ENCODE data around the gene GRID2. TPM values are rescaled to one million over a fixed set of nuclear protein-coding genes. Genes with fewer than 3 reads are reported as not detected.
A peak's percentile ranks its signal among the peaks of the same experiment; 100 is the strongest.

Gene GRID2
- total and polyA plus RNA-seq, 8 donors: 0.39 TPM; not detected in 7

DNA sequence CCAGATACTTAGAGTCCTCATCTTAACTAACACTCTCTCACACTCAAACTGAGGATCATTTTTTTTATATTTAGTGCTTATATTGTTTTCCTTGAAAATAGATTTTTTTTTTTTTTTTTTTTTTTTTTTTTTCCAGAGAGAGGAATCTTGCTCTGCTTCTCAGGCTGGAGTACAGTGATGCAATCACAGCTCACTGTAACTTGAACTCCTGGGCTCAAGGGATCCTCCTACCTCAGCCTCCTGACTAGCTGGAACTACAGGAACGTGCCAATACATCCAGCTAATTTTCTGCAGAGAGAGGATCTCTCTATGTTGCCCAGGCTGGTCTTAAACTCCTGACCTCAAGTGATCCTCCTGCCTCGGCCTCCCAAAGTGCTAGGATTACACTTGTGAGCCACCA lies 874.5 kb downstream of the GRID2 start:
- H3K9me3 ChIP-seq: no peaks in the 10 kb centered on the region
- no peak overlapping the region for H3K27ac ChIP-seq
- no peaks in the 10 kb centered on the region for H3K36me3 ChIP-seq
- ATAC-seq (no peak), DNase-seq (no peak), FAIRE-seq (no peak)
- TF ChIP-seq, protein P1, sequence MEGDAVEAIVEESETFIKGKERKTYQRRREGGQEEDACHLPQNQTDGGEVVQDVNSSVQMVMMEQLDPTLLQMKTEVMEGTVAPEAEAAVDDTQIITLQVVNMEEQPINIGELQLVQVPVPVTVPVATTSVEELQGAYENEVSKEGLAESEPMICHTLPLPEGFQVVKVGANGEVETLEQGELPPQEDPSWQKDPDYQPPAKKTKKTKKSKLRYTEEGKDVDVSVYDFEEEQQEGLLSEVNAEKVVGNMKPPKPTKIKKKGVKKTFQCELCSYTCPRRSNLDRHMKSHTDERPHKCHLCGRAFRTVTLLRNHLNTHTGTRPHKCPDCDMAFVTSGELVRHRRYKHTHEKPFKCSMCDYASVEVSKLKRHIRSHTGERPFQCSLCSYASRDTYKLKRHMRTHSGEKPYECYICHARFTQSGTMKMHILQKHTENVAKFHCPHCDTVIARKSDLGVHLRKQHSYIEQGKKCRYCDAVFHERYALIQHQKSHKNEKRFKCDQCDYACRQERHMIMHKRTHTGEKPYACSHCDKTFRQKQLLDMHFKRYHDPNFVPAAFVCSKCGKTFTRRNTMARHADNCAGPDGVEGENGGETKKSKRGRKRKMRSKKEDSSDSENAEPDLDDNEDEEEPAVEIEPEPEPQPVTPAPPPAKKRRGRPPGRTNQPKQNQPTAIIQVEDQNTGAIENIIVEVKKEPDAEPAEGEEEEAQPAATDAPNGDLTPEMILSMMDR (IDR thresholded peaks at IDR 0.05): no peak
- H3K4me1 ChIP-seq: no peaks in the 10 kb centered on the region
- intact Hi-C loops (cut with DNase I): no loop called here
- no peak overlapping the region for H3K4me3 ChIP-seq
- peaks cover 0 to 3% (median 0%) of the 10 kb centered on the region in 4 donors for H3K27me3 ChIP-seq
- WGBS, 2 donors: 69 to 80% methylated on average over 2 of the region's 2 CpGs

DNA sequence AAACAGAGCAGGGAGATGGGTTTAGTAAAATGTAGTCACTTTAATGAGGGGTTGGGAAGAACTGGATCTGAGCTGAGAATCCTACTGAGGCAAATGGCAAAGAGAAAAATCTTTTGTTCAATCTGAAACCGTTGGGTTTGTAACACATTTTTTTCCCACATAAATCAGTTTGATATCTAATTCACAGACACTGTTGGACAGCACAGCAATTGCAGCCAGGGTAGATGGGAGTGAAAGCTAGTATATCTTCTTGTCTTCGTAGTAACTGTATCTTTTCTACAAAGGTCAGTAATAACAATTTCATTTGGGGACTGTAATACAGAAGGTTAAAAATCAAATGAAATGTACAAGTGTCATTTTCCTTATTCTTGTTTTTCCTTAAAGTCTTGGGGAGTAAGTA lies 875.3 kb downstream of the GRID2 start:
- no peaks in the 10 kb centered on the region for H3K9me3 ChIP-seq
- H3K4me1 ChIP-seq: no peaks in the 10 kb centered on the region
- DNase-seq (no peak), ATAC-seq (no peak), FAIRE-seq (no peak)
- H3K4me3 ChIP-seq: no peak overlapping the region
- WGBS, 2 donors: 32 to 50% methylated on average over 2 of the region's 2 CpGs
- TF ChIP-seq, protein P1 (IDR thresholded peaks at IDR 0.05): no peak
- intact Hi-C loops (cut with DNase I): no loop called here
- no peak overlapping the region for H3K27ac ChIP-seq
- H3K27me3 ChIP-seq: peaks cover 0 to 3% (median 0%) of the 10 kb centered on the region in 4 donors
- H3K36me3 ChIP-seq: no peaks in the 10 kb centered on the region

DNA sequence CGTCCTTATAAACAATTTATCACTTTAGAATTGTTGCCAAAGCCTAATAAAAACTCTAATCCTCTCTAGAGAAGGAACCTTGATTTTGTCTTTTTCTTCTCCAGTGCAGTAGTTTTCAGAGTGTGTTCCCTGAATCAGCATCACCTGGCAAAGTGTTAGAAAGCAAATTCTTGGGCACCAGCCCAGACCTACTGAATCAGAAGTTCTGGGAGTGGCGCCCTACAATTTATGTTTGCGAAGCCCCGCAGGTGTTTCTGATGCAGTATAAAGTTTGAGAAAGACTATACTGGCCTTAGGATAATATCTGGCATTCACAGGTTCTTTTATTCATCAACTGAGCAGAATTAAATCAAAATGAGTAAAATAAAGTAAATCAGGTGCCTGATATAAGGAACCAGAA lies 879.0 kb downstream of the GRID2 start:
- H3K9me3 ChIP-seq: no peaks in the 10 kb centered on the region
- H3K27me3 ChIP-seq: peaks cover 0 to 3% (median 0%) of the 10 kb centered on the region in 4 donors
- H3K4me3 ChIP-seq: no peak overlapping the region
- H3K4me1 ChIP-seq: no peaks in the 10 kb centered on the region
- WGBS, 2 donors: 44 to 48% methylated on average over 4 of the region's 4 CpGs
- intact Hi-C loops (cut with DNase I): no loop called here
- DNase-seq: no peak
- H3K36me3 ChIP-seq: no peaks in the 10 kb centered on the region
- TF ChIP-seq, protein P1 (IDR thresholded peaks at IDR 0.05): no peak
- peak in 1 of 4 donors; percentile 49 for ATAC-seq
- no peak overlapping the region for H3K27ac ChIP-seq
- no peak for FAIRE-seq

DNA sequence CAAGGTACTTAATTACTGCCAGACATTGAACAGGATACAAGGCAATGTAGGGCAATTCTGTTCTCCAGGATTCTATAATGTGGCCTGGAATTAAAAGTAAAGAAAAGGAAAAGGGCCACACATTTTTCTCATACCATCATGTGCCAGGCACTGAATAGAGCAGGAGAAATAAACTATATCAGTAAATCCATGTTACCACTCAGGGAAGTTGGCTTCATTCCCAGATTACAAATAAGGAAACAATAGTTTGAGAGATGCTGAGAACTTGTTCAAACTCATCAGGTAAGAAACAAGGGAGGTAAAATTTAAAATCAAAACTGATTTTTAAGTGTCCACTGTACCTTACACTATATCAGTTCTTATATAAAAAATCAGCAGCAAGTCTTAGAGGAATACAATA lies 879.8 kb downstream of the GRID2 start:
- DNase-seq: no peak
- Histone ChIP-seq H3K36me3 (no peaks in the 10 kb centered on the region), H3K4me3 (no peak overlapping the region), H3K27ac (no peak overlapping the region), H3K9me3 (no peaks in the 10 kb centered on the region), H3K4me1 (no peaks in the 10 kb centered on the region), H3K27me3 (peaks cover 0 to 3% (median 0%) of the 10 kb centered on the region in 4 donors)
- peak in 3 of 4 donors; percentile 58 to 78 (median 60) for ATAC-seq
- TF ChIP-seq, protein P1 (IDR thresholded peaks at IDR 0.05): no peak
- intact Hi-C loops (cut with DNase I): no loop called here
- no peak for FAIRE-seq

DNA sequence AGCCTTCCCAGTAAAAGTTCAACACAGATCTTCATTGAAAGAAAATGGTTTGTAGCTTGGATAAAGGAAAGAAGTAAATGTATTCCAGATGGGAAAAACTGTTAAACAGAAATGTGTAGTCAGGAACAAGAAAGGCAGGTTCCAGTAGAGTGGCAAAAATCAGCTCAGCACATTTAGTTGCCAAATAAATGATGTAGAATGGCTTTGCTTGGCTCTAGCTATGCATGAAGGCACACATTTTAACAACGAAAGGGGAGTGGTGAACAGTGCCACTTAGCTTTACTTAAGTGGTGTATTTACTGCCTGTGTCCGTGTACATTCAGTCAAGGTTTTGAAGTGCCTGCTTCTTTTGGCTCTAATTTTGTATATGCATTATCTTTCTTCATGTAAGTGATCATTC lies 880.3 kb downstream of the GRID2 start:
- intact Hi-C loops (cut with DNase I): no loop called here
- TF ChIP-seq, protein P1 (IDR thresholded peaks at IDR 0.05): no peak
- DNase-seq (no peak), ATAC-seq (peak in 2 of 4 donors; percentile 31 to 66), FAIRE-seq (no peak)
- Histone ChIP-seq H3K27me3 (peaks cover 0 to 3% (median 0%) of the 10 kb centered on the region in 4 donors), H3K9me3 (no peaks in the 10 kb centered on the region), H3K4me3 (no peak overlapping the region), H3K4me1 (no peaks in the 10 kb centered on the region), H3K36me3 (no peaks in the 10 kb centered on the region), H3K27ac (no peak overlapping the region)
- 44 to 46% methylated on average over 2 of the region's 2 CpGs for WGBS, 2 donors
